GM18498 (cell line): ENCODE results near the gene APOBEC4.

Experiments
- ATAC-seq: cut with Tn5 transposase; IDR thresholded peaks from one replicate; pipeline ENCODE4 v1.9.1; 2021; ENCODE audit warnings: mild to moderate bottlenecking, moderate library complexity; ENCODE audit not compliant: unreplicated experiment

APOBEC4 gene

GRCh38 chr1:183605904-183606303, 47.2 kb downstream of the APOBEC4 start:
- ATAC-seq, result no peak

- peak; percentile 36 for ATAC-seq
Observed at GRCh38 chr1:183604815-183605214, 48.3 kb downstream of the APOBEC4 start.

- ATAC-seq, result peak; percentile 55
Observed at GRCh38 chr1:183604038-183604808, 48.9 kb downstream of the APOBEC4 start.

- ATAC-seq, result no peak
Observed at GRCh38 chr1:183602510-183602909, 50.6 kb downstream of the APOBEC4 start.

GRCh38 chr1:183600634-183601033, 52.5 kb downstream of the APOBEC4 start:
- ATAC-seq, result no peak

GRCh38 chr1:183600136-183600535, 53.0 kb downstream of the APOBEC4 start:
- ATAC-seq, result no peak

GRCh38 chr1:183598386-183598785, 54.7 kb downstream of the APOBEC4 start:
- peak; percentile 74 for ATAC-seq

- ATAC-seq, result no peak
Observed at GRCh38 chr1:183597656-183598347, 55.3 kb downstream of the APOBEC4 start.

- no peak for ATAC-seq
Observed at GRCh38 chr1:183596500-183596899, 56.6 kb downstream of the APOBEC4 start.
